KMS-11 (cell line): ENCODE results near the gene EBF4.

Experiments used
- H2AFZ ChIP-seq: fragments of 200-600 bp; sonication (generic); 2 replicates; pipeline ENCODE4 v1.6.1; 2016; ENCODE audit warnings: antibody characterized with exemption, mixed run types, low read depth
- H3K27ac ChIP-seq: fragments of 200-600 bp; sonication (generic); 2 replicates; pipeline ENCODE4 v1.6.1; 2016; ENCODE audit warnings: mild to moderate bottlenecking, mixed run types
- H3K27me3 ChIP-seq: fragments of 200-600 bp; sonication (generic); 2 replicates; pipeline ENCODE4 v1.6.1; 2017; ENCODE audit warnings: mild to moderate bottlenecking, low read depth, mixed run types, moderate library complexity; ENCODE audit not compliant: insufficient read depth
- H3K36me3 ChIP-seq: fragments of 200-600 bp; sonication (generic); 2 replicates; pipeline ENCODE4 v1.6.1; 2017; ENCODE audit warnings: mild to moderate bottlenecking, mixed run types; ENCODE audit not compliant: insufficient read depth
- H3K4me1 ChIP-seq: fragments of 200-600 bp; sonication (generic); 2 replicates; pipeline ENCODE4 v1.6.1; 2016; ENCODE audit warnings: mild to moderate bottlenecking, low read depth, mixed run types; ENCODE audit not compliant: poor library complexity, severe bottlenecking
- H3K4me2 ChIP-seq: fragments of 200-600 bp; sonication (generic); 2 replicates; pipeline ENCODE4 v1.7.0; 2016; ENCODE audit warnings: mild to moderate bottlenecking, mixed run types
- H3K4me3 ChIP-seq: fragments of 200-600 bp; sonication (generic); IDR thresholded peaks from 2 replicates; pipeline ENCODE4 v1.6.1; 2017; ENCODE audit warnings: low read depth, low read length, mixed read lengths; ENCODE audit not compliant: insufficient read depth
- H3K79me2 ChIP-seq: fragments of 200-600 bp; sonication (generic); 2 replicates; pipeline ENCODE4 v1.6.1; 2016; ENCODE audit warnings: low read depth, mixed run types; ENCODE audit not compliant: insufficient read depth
- H3K9ac ChIP-seq: fragments of 200-600 bp; sonication (generic); 2 replicates; pipeline ENCODE4 v1.6.1; 2016; ENCODE audit warnings: mild to moderate bottlenecking, mixed run types
- H4K20me1 ChIP-seq: fragments of 200-600 bp; sonication (generic); 2 replicates; pipeline ENCODE4 v1.6.1; 2016; ENCODE audit warnings: mild to moderate bottlenecking, mixed run types; ENCODE audit not compliant: insufficient read depth
- CTCF ChIP-seq: fragments of 200-600 bp; sonication (generic); conservative IDR thresholded peaks from 2 replicates; pipeline ENCODE4 v1.6.1; 2017; ENCODE audit warnings: low read depth, mild to moderate bottlenecking, antibody characterized with exemption, low read length, moderate library complexity, mixed read lengths

The EBF4 gene

GRCh38 chr20:2760297-2760951 lies 67.8 kb downstream of the EBF4 start:
- Histone ChIP-seq H3K27ac (no peak overlapping the region), H3K27me3 (no peaks in the 10 kb centered on the region), H3K4me1 (peaks cover 7% of the 10 kb centered on the region), H2AFZ (no peak overlapping the region), H3K4me3 (no peak overlapping the region), H3K36me3 (no peaks in the 10 kb centered on the region), H3K79me2 (no peaks in the 10 kb centered on the region), H3K4me2 (no peak overlapping the region), H4K20me1 (no peaks in the 10 kb centered on the region), H3K9ac (no peak overlapping the region)
- TF ChIP-seq CTCF, result no peak

DNA sequence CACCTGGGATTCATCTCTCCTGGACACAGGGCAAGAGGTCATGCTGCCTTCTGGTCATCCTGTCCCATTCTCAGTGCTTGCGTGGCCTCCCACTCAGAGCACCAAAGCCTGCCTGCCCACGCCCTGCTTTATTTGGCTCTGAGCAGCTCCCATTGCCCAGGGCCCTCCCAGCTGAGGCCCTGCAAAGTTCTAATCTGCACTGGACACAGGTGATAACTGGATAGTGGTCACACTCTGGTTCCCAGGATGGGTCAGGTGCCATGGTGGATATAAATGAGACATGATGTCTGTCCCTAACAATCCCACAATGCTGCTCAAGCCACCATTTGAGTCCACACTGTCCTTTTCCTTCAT lies 68.3 kb downstream of the EBF4 start:
- no peak overlapping the region for H3K27ac ChIP-seq
- no peaks in the 10 kb centered on the region for H3K79me2 ChIP-seq
- no peaks in the 10 kb centered on the region for H3K36me3 ChIP-seq
- H3K4me3 ChIP-seq, result no peak overlapping the region
- H3K4me2 ChIP-seq, result no peak overlapping the region
- H2AFZ ChIP-seq, result no peak overlapping the region
- peaks cover 7% of the 10 kb centered on the region for H3K4me1 ChIP-seq
- no peaks in the 10 kb centered on the region for H4K20me1 ChIP-seq
- H3K27me3 ChIP-seq, result no peaks in the 10 kb centered on the region
- no peak overlapping the region for H3K9ac ChIP-seq
- no peak for TF ChIP-seq CTCF

GRCh38 chr20:2761885-2762284 lies 69.3 kb downstream of the EBF4 start:
- no peak overlapping the region for H3K4me2 ChIP-seq
- H3K79me2 ChIP-seq, result no peaks in the 10 kb centered on the region
- no peaks in the 10 kb centered on the region for H3K36me3 ChIP-seq
- H3K4me3 ChIP-seq, result no peak overlapping the region
- H4K20me1 ChIP-seq, result no peaks in the 10 kb centered on the region
- H3K9ac ChIP-seq, result no peak overlapping the region
- peaks cover 7% of the 10 kb centered on the region for H3K4me1 ChIP-seq
- no peak overlapping the region for H3K27ac ChIP-seq
- H3K27me3 ChIP-seq, result no peaks in the 10 kb centered on the region
- H2AFZ ChIP-seq, result no peak overlapping the region
- no peak for TF ChIP-seq CTCF

- no peak for TF ChIP-seq CTCF
- Histone ChIP-seq H4K20me1 (no peaks in the 10 kb centered on the region), H3K36me3 (no peaks in the 10 kb centered on the region), H3K9ac (no peak overlapping the region), H3K4me2 (no peak overlapping the region), H3K4me3 (no peak overlapping the region), H2AFZ (no peak overlapping the region), H3K27me3 (no peaks in the 10 kb centered on the region), H3K79me2 (no peaks in the 10 kb centered on the region), H3K4me1 (peaks cover 7% of the 10 kb centered on the region), H3K27ac (no peak overlapping the region)
Observed at GRCh38 chr20:2762578-2763131, 70.1 kb downstream of the EBF4 start.
